NCI-H2227 (cell line): ENCODE data around the gene SLC7A10.
A peak's percentile ranks its signal among the peaks of the same experiment; 100 is the strongest.
"Not testable (repeated sequence)": the region's sequence is repeated elsewhere in the genome, so short reads cannot be mapped to it uniquely, and the experiment has no call there.

ENCODE experiments used
- DNase-seq: peaks from one replicate; lab custom pipeline; 2025; ENCODE audit not compliant: unreplicated experiment; lab: John Stamatoyannopoulos, UW

Gene SLC7A10

DNA sequence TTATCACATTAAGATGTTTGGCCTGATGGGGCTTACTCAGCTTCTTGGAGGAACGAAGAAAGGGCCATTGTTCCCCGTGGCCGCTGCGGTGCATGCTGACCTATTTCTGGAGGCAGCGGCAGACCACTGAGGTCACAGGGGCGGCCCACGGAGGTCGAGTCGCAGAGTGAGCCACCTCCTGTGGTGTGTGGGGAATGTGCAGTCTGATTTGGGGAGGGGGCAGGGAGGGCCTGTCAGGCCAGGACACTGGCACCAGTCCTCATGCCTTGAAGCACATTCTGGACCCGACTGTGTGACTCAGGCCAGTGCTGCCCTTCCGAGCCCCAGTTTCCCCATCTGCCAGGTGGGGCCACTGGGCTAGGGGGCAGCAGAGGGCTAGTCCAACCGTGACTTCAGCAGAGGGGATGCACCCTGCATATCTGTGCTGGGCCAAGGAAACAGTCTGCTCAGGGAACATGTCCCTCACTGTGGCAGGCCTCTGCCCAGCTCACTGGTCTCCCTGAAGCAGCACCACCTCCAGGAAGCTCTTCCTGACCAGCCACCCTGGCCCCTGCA is 6.3 kb downstream of the SLC7A10 start:
- DNase-seq: no peak

DNA sequence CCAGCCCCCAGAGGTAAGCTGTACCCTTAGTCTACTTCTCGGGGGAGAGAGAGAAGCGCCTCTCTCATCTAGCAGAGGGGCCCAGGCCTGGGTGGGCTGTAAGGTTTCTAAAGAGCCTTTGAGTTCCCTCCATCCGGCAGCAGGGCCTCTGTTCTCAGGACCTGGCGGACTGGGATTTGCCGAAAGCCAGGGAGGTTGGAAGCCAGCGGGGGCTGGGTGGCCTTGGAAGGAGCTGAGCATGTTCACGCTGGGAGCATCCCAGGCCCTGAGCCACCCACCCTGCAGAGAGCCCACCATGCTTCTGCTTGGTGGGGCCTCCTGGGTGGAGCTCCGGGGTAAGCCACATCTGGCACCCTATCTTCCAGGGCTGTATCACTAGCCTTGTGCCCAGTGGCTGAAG is 7.8 kb downstream of the SLC7A10 start:
- no peak for DNase-seq

DNA sequence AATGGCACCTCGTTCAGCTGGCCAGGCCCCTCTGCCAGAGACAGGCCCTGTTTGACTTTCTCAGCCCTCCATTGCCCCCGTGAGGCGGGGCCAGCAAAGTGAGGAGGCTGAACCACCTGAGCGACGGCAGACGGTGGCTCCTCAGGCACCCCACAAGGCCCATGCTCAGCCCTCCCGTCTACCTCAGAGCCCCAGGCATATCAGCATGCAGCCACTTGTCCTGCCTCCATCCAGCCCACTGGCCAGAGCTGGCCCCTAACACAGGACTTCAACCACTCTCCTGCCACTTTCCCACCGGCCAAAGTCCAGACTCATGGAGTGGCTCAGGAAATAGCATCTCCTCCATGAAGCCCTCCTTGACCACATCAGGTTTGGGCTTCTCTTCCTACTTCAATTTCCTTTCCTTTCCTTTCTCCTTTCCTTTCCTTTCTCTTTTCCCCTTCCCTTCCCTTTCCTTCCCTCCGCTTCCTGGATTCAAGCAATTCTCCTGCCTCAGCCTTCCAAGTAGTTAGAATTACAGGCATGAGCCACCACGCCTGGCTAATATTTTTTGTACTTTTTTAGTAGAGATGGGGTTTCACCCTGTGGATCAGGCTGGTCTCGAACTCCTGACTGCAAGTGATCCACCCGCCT is 9.3 kb downstream of the SLC7A10 start:
- DNase-seq: no peak

DNA sequence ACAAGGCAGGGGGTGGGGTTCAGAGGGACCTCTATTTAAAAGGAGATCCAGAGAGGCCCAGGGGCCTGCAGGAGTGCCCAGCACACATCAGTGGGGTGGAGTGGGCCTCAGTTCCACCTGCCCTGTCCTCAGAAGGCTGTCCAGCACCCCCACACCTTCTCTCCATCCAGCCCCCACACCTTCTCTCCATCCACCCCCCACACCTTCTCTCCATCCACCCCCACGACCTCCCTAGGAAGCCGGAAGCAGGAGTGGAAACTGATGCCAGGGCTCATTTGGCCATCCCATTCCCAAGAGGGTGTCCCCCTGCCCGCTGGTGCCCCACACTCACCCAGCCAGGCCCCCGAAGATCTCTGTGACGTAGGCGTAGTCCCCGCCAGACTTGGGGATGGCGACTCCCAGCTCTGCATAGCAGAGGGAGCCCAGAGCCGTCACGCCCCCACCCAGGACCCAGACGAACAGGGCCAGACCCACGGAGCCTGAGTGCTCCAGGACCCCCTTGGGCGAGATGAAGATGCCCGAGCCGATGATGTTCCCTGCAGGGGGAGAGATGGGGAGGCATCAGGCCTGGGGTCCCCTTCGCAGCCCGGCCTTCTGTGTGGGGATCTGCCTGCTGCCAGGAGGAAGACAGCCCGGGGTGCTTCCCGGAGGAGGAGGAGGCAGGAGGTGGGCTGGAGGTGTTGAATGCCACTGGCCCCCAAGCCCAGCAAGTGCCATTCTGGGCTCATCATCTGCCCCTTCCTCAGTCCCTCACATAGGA is 10.0 kb downstream of the SLC7A10 start:
- DNase-seq: no peak

DNA sequence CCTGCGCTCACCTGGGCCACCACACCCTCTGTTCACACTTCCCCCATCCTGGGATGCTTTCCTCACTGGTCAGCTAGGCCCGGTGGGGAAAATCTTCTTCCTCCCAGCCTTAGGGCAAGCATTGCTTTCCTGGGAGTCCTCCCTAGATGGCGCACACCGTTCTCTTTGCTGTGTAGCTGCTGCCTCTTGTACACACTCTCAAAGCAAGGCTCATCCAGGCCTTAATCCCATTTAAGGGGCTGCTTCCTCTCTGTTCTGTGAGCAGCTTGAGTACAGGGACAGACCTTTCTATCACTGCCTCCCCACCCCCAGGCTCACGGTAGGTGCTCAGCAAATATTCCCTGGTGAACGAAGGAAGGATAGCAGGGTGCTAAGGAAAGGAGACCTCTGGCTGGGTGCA is 11.1 kb downstream of the SLC7A10 start:
- peak; percentile 63 for DNase-seq

DNA sequence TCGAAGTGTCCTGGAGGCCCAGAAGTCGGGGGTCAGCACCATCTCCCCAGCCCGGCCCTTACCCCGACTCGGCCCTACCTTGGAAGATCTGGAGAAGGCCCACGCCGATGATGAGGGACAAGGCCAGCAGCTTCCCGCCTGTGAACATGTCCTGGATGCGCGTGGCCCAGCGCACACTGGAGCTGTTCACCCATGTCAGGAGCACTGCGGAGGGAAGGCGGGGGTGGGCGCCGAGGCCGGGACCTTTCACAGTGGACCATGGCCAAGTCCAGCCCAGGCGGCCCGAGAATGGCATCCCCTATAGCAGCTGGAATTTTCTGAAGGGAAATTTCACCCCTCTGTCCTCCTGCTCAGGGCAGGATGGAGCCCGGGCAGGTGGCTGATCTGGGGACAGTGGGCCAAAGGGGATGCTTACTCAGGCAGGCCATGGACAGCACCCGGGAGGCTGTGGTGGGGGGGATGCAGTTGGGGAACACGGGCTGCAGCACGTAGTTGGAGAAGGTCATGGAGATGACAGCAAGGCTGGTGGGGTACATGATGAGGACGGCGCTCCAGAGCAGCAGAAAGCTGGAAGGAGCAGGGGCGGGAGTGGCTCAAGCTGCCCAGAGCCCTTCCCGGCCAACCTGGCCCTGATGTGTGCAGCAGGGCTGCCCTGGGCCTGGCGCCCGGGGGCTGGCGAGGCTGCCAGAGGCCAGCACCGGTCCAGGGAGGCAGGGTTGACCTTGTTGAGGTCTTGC is 13.0 kb downstream of the SLC7A10 start:
- no peak for DNase-seq

DNA sequence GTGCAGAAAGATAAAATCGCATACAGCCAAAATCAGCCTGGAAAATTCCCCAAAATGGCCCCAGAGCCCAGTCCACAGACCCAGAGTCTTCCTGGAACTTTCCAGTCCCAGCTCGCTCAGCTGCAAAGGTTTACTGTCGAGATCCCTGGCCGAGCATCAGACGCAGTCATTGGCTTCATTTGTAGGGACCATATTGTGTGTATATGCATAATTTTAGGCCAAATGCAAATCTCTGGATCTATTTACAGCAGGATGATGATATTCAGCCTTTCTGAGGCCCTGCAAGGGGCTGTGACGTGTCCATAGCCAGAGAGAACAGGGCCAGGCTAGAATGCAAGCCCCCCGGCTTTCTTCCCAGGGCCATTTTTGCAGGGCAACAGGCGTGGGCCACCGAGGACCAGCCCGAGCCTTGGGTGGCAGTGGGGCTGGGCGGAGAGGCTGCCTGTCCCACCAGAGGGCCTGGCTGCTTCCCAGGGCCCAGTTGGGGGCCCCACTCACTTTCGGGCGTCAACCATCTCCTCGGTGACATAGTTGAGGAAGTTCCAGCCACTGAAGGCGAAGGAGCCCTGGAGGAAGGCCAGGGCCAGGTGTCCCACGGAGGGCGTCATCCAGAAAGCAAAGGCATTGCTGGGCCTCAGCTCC is 13.7 kb downstream of the SLC7A10 start:
- no peak for DNase-seq

DNA sequence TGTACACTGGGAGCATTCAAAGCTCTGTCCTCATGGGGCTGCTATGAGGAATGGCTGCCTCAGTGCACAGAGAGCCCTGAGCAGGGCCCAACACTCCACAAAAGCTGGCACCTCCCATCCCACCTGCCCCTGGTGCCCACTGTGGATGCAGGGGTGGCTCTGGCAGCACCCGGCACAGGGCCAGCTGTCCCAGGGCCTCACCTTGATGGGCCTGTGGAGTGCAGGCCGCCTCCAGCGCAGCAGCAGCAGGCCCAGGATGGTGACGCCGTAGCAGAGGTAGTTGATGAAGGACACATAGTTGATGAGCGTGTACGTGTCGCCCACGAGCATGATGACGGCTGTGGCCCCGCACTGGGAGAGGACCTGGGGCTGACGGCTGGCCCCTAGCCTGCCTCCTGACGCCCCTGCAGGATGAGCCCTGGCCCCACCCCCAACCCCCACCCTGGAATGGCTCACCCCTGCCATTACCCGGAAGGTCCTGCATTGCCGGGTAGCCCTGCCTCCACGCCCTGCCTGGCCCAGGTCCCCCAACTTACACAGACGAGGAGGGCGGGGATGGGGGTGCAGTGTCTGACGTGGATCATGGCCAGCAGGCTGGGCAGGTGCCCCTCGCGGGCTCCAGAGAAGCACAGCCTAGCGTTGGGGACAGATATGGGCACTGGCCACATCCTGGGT is 15.2 kb downstream of the SLC7A10 start:
- DNase-seq: no peak

DNA sequence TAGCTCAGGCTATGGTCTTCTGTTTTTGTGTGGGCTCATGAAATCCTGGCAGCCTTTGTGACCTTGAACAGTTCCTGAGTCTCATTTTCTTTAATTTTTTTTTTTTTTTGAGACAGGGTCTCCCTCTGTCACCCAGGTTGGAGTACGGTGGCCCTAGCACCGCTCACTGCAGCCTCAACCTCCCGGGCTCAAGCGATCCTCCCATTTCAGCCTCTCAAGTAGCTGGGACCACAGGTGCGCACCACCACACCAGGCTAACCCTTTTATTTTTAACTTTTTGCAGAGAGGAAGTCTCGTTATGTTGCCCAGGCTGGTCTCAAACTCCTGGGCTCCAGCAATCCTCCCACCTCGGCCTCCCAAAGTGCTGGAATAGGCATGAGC is 15.8 kb downstream of the SLC7A10 start:
- not testable (repeated sequence) for DNase-seq

DNA sequence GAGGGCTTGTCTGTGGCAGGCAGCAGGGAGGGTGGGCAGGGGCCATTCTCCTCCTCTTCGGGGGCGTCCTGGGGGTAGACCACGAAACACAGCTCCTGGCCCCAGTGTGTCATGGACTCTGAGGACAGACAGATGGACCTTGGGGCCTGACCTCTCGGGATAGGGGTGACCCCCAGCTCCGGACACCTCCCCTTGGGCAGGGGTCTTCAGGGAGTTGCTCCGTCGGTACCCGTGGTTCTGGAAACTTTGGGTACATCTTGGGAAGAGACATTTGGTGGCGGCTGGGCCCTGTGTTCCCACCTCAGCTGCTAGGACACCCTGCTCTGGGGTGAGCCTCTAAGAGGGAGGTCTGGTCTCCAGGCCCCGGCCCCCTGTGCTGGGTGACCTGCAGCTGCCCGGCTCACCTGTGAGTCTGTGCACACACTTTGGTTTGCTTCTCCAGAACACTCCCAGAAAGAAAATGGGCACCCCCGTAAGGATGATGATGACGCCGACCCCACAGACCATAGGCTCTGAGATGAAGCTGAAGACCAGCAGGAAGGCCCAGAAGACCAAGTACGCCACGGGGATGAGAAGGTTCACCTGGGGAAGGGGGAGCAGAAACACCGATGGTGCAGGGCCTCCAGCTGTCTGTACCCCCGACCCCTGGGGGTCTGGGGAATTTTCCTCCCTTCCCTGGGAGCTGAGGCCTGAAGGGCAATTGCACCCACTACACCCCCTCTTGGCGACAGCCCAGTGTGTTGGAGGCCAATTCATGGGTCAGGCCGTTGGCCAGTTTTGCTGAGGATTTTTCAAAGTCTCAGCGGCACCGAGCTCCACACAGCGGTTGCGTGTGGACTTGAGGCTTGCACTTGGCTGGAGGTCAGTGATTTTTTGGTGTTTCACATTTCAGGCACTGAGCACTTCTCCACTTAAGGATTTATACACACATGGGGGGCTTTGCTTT is 16.5 kb downstream of the SLC7A10 start:
- DNase-seq: no peak

DNA sequence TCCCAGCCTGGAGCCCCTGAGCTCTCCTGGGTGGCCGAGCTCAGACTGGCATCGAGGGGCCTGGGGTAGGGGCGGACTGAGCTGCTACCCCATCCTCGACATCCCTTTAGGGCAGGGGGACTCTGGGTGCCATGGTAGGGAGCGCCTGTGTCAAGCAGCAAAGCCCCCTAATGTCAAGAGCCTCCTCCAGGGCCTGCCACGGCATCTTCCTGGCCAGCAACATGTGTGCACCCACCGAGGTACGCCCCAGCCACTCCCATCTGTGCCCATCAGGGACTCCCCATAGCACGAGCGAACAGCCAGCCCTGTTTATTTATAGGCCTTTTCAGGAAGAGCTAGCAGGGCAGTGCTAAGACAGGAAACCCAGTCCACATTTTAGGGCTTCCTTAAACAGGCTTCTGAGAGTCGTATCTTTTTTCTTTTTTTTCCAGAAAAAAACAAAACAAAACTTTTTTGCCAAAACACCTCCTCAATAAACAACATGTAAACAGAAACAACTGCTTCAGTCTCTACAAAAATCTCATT is 17.2 kb downstream of the SLC7A10 start:
- no peak for DNase-seq

DNA sequence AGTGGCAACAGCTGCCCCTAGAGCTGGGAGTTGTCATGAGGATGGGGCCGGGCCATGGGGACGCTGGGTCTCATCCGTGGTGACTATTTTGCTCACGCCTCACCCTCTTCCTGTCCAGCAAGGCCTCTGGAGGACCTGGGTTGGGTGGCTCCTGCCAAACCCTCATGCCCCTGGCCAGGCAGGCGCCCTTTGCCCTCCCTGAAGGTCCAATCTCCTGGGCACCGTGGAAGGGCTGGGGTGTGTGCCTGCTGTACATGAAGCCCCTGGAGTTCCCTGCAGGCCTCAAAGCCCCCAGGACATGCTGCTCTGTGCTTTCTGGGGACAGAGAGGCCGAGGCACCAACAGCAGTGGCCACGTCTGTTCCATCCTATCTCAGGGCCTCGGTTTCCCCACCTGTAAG is 17.7 kb downstream of the SLC7A10 start:
- no peak for DNase-seq

DNA sequence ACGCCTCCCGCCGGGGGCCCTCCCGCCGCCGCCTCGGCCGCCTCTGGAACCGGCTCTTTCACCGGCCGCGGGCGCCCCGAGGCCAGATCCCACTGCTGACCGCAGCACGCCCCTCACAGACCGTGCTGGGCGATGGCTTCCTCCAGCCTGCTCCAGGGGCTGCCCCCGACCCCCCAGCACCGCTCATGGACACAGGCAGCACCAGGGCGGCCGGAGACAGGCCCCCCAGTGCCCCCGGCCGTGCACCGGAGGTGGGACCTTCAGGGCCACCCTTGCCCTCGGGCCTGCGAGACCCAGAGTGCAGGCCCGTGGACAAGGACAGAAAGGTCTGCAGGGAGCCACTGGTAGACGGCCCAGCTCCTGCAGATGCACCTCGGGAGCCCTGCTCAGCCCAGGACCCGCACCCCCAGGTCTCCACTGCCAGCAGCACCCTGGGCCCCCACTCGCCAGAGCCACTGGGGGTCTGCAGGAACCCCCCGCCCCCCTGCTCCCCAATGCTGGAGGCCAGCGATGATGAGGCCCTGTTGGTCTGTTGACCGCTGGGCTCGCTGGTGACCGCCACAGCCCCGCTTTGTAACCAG is 18.5 kb downstream of the SLC7A10 start:
- no peak for DNase-seq

DNA sequence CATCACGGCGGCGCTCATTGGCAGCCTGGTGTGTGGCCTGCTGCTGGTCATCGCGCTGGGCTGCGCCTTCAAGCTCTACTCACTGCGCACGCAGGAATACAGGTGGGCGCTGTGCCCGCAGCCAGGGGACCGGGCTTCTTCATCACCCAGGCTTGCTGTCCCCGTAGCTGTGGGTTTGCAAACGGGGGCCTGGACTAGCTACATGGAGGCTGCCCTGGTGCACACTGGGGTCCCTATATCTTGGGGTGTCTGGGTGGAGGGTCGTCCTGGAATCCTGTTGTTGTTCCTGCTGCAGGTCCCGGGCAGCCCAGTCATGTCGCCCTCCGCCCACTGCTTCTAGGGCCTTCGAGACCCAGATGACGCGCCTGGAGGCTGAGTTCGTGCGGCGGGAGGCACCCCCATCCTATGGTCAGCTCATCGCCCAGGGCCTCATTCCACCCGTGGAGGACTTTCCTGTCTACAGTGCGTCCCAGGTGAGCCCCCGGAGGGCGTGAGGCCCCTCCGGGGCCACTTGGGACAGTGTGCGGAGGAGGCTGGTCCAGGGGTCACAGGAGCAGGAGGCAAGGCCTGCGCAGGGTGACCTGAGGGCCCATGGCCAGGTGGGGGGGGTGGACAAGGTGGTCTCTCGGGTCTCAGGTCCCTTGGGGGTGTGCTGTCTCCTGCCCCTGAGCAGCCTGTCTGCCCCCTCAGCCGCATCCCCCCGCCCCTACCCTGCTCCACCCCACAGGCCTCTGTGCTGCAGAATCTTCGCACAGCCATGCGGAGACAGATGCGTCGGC is 19.2 kb downstream of the SLC7A10 start:
- no peak for DNase-seq

DNA sequence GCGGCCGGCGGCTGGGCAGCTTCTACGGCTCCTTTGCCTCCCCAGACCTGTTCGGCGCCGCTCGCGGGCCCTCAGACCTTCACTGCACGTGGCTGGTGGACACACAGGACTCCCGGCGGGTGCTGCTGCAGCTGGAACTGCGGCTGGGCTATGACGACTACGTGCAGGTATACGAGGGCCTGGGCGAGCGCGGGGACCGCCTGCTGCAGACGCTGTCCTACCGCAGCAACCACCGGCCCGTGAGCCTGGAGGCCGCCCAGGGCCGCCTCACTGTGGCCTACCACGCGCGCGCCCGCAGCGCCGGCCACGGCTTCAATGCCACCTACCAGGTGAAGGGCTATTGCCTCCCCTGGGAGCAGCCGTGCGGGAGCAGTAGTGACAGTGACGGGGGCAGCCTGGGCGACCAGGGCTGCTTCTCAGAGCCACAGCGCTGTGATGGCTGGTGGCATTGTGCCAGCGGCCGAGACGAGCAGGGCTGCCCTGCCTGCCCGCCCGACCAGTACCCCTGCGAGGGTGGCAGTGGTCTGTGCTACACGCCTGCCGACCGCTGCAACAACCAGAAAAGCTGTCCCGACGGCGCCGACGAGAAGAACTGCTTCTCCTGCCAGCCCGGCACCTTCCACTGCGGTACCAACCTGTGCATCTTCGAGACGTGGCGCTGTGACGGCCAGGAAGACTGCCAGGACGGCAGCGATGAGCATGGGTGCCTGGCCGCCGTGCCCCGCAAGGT is 20.0 kb downstream of the SLC7A10 start:
- DNase-seq: no peak

DNA sequence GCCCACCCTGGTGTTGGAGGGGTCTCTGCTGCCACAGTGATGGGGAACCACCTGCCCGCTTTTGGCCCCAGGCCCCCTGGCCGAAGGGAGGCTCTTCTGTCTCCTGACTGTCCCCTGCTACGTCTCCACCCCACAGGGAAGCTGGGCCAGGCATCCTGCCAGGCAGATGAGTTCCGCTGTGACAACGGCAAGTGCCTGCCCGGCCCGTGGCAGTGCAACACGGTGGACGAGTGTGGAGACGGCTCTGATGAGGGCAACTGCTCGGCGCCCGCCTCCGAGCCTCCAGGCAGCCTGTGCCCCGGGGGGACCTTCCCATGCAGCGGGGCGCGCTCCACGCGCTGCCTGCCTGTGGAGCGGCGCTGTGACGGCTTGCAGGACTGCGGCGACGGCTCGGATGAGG is 20.5 kb downstream of the SLC7A10 start:
- no peak for DNase-seq

DNA sequence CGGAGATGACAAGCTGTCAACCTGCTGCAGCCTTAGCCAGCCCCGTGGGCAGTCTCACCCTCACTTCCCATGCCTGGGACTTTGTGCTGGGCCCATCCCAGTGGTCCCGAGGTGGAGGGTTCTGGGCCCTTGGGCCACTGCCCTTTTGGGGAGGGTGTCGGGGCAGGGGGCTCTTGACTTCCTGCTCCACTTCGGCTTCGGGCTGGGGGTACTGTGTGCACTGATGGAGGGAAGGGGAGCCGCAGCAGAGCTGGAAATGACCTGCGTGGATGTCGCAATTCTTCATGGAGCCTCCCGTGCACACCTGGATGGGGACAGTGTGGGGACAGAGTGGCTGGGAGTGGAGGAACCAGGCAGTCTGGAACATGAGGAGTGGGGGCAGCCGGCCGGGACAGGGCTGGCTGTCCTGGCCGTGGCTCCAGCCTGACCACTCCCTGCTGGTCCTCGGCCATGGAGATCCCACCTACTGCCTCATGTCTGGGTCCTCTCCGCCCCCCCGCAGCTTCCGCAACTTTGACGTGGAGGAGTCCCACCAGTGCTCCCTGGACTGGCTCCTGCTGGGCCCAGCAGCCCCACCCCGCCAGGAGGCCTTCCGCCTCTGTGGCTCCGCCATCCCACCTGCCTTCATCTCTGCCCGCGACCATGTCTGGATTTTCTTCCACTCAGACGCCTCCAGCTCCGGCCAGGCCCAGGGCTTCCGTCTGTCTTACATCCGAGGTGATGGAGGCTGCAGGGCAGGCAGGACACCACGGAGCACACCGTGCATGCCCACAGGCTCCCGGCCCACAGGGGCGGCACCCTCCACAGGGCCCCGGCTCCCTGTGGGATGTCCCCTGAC is 21.3 kb downstream of the SLC7A10 start:
- no peak for DNase-seq
